GM21576 (cell line): ENCODE results near the gene MVB12B.

Source experiments
- ATAC-seq: cut with Tn5 transposase; IDR thresholded peaks from one replicate; pipeline ENCODE4 v1.9.1; 2021; ENCODE audit warnings: mild to moderate bottlenecking, moderate library complexity; ENCODE audit not compliant: unreplicated experiment

The MVB12B gene

GRCh38 chr9:126514037-126514821 is 187.6 kb downstream of the MVB12B start:
- ATAC-seq, result no peak

- no peak for ATAC-seq
Measured at GRCh38 chr9:126515001-126515872, 188.6 kb downstream of the MVB12B start.

- ATAC-seq, result no peak
Measured at GRCh38 chr9:126515873-126516505, 189.4 kb downstream of the MVB12B start.

GRCh38 chr9:126516561-126516935 is 189.9 kb downstream of the MVB12B start:
- ATAC-seq, result no peak

DNA sequence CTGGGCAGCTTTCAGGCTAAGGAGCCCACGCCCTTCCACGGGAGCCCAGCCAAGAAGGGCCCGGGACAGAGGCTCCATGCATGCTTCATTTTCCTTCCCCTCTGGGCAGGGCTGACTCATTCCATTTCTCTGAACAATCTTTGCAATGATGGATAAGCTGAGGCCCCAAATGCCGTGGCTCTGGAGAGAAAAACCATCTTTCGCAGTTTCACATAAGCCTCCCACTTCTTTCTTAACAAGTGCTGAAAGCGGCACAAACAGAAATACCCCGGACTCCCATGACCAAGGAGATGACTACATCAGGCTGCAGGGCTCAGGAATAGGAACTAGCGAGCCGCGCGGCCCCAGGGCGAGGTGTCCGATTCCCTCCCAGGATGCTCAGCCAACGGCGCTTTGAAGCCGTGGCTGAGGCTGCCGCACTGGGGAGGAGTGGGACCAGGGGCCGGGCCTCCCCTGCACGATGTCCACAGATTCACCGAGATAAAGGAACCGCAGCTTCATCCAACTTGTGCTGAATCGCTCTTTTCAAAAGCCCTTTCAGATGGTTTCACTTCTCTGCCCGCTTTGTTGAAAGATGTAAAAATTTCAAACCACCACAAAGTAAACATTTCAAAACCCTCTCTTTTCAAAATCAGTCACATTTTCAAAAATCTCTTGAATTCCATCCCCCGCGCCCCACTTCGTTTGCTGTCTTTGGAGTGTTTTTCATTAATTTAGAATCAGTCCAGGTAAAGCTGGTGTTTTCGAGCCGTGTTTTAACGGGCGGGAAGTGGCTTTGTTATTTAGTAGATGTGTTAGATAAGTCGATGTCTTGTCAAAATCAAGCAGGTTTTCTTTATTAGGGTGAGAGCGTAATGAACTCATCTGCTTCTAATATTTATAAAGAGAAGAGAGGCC is 190.6 kb downstream of the MVB12B start:
- no peak for ATAC-seq

DNA sequence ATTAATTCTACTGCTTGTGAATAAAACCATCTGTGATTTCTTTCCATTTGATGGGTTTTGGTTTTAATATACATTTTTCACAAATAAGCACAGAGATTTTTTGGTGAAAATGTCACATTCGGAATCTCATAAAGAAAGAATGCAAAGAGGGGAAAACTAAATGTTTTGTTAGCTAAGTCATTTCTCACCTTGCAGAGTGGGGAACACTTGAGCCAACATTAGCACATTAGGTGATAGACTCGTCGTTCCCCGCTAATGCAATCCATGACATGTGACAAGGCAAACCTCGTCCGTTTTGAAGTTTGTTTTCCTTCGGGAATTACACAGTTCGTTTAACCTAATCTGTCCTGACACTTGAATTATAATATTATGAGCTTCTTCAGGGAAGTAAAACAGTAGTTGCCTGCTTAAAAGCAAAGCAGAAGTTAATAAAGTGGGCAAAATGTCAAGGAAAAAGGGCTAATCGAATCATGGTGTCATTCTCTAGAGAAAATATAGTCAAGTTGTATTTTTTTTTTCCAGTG is 191.3 kb downstream of the MVB12B start:
- no peak for ATAC-seq

GRCh38 chr9:126518763-126519162 is 192.1 kb downstream of the MVB12B start:
- no peak for ATAC-seq

GRCh38 chr9:126519660-126520420 is 193.2 kb downstream of the MVB12B start:
- ATAC-seq, result no peak

DNA sequence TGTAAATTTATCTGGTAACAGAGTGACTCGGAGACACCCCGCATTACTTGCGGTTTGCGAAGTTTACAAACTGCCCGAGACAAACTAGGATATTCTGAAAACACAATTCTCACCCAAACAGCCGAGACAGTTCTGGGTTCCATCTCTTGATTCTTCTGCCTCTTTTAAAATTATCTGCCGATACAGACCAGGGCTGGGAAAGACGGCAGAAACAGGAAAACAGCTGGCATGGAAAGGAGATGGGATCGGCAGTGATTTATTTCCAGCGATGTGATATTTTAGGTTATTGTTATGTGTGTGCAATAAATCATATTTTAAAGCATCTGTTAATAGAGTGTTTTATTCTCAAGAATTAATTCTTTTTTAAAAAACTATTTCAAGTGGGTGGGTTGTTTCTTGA is 193.8 kb downstream of the MVB12B start:
- no peak for ATAC-seq

DNA sequence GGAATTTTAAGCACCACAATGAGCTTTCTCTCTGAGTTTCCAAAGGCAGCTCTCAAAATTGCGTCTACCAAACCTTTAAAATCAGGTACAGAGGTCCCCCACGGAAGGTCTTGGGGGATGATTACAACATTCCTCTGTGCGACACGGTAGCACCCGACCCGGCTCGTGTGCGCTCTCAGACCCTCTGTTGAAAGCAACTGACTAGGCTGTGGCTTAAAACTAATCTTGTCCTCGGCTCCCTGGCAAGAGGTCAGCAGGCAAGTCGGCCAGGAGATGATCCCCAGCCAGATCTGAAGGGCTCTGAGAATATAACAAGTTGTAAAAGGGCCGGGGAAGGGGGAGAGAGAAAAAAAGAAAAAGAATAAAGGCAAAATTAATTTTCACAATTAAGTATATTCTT is 194.5 kb downstream of the MVB12B start:
- ATAC-seq, result no peak

DNA sequence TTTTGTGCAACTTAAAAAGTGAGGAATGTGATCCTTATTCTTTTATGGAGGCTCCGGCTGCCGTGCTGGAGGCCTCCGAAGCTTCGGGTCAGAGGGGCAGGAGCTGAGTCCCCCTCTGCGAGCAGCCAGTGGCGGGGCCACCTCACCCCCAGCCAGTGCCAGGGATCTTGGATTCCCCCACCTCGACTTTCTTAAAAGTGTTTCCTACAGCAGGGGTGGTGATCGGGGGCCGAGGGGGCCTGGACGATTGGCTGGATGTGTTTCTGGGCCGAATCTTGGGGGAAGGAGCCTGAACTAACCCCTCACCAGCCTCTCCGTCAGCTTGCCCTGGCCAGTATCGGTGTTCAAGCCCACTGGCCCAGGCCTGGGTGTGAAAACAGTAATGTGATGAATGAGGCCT is 194.9 kb downstream of the MVB12B start:
- no peak for ATAC-seq

GRCh38 chr9:126521976-126522590 is 195.5 kb downstream of the MVB12B start:
- no peak for ATAC-seq

GRCh38 chr9:126522612-126523356 is 196.2 kb downstream of the MVB12B start:
- ATAC-seq, result no peak

- ATAC-seq, result no peak
Measured at GRCh38 chr9:126523611-126524111, 197.0 kb downstream of the MVB12B start.

DNA sequence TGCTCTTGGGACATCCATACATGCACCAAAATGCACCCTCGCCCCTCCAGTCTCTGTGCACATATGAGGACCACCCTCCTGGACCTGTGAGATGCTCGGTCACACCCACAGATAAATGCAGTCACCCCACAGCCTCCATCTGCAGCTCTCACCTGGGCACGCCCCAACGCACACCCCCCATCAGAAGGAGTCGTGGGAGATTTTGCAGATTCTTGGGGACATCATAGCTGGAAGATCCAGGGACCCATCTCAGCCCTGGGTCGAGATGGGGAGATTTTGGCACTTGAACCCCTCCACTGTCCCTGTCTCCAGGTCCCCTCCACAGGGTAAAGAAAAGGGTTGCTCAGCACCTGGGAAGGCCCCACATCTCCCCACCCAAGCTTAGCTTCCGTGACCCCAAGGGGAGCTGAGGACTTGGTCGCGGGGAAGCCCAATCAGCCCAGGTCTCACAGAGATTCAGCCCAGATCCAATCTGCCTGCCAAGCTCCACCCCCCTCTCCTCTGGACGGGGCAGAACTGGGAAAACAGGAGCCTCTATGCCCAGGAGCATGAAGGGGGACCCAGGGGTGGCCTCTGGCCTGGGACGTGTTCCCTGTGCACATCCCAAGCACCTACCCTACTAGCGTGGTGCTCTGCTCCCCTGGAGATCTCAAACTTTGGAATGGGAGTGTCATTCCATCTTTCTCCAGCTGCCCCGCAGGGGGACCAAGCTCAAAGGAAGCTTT is 197.9 kb downstream of the MVB12B start:
- no peak for ATAC-seq

DNA sequence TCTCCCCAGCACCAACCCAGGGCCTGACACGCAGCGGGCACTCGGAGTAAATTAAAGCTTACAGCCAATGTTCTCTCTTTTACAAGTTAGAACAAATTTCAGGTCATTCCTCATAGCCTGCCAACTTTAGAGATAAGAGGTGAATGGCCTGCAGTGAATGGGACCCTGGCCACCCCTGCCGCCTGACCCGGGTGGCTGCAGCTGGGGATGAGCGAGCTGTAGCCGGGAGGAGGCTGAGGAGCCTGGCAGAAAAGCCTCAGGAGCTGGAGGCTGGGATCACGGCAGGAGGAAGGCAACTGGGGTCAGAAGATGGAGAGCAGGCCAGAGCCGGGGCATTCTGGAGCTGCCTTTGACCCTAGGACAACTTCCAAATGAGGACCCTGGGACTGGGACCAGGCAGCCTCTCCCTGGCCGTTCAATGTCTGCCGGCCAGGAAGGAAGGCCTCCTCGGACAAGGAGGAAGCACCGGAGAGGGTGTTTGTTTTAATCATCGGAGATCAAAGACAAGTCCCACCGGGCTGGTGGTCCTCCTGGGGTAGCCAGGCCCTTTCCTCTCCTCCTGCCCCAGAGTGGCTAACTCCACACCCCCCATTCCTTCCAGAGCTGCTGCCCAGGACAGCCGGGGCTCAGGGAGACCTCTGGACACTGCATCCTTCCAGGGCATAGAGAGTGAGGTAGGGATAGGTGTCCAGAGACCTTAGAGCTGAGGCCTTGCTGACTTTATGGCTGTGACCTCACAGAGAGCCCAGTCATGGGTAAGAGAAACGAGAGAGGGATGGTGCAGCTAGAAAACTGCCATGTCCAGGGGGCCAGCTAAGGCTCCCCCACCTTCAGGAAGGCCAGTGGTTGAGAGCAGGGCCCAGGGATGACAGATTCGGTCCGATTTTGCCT is 199.8 kb downstream of the MVB12B start:
- no peak for ATAC-seq
